GM23338 (cell line): Measurements from ENCODE around the gene RNF44.
A peak's percentile ranks its signal among the peaks of the same experiment; 100 is the strongest.

Source experiments
- CREB1 ChIP-seq: fragments of 250-450 bp; sonication (Bioruptor Pico); IDR thresholded peaks from 2 replicates; pipeline ENCODE4 v1.5.0; 2020; ENCODE audit warnings: low read depth, mild to moderate bottlenecking, moderate library complexity
- EZH2 ChIP-seq: fragments of 200-600 bp; sonication (generic); IDR thresholded peaks from one replicate; pipeline ENCODE4 v1.8.0; 2017; ENCODE audit warnings: antibody characterized with exemption, mild to moderate bottlenecking, low read depth; ENCODE audit not compliant: unreplicated experiment
- EZH2phosphoT487 ChIP-seq: fragments of 200-600 bp; sonication (generic); IDR thresholded peaks from one replicate; pipeline ENCODE4 v1.8.1; 2018; ENCODE audit warnings: antibody characterized with exemption; ENCODE audit not compliant: unreplicated experiment
- JUNB ChIP-seq: IDR thresholded peaks from one replicate; pipeline ENCODE4 v1.6.1; 2016; ENCODE audit warnings: antibody characterized with exemption; ENCODE audit not compliant: unreplicated experiment
- NANOG ChIP-seq: IDR thresholded peaks from 2 replicates; pipeline ENCODE4 v1.6.1; 2016; ENCODE audit warnings: antibody characterized with exemption, borderline replicate concordance
- POLR2AphosphoS5 ChIP-seq: IDR thresholded peaks from 2 replicates; pipeline ENCODE4 v1.6.1; 2016; ENCODE audit warnings: antibody characterized with exemption, low read depth
- TF ChIP-seq, protein P1 (sequence below), 2 experiments: fragments of 200-600 bp in 1 of 2; sonication (generic) in 1 of 2; conservative IDR thresholded peaks; 2 replicates each; pipeline versions ENCODE4 v1.5.1 to v1.6.1; 2016 to 2017; ENCODE audit warnings: antibody characterized with exemption in 2 of 2, low read depth in 2 of 2, mild to moderate bottlenecking in 2 of 2, moderate library complexity in 1 of 2
- TF ChIP-seq, protein P2 (sequence below): IDR thresholded peaks from 2 replicates; pipeline ENCODE4 v1.6.1; 2016; ENCODE audit warnings: antibody characterized with exemption
- TF ChIP-seq, protein P3 (sequence below): IDR thresholded peaks from one replicate; pipeline ENCODE4 v1.6.1; 2018; ENCODE audit warnings: antibody characterized with exemption; ENCODE audit not compliant: unreplicated experiment

DNA sequence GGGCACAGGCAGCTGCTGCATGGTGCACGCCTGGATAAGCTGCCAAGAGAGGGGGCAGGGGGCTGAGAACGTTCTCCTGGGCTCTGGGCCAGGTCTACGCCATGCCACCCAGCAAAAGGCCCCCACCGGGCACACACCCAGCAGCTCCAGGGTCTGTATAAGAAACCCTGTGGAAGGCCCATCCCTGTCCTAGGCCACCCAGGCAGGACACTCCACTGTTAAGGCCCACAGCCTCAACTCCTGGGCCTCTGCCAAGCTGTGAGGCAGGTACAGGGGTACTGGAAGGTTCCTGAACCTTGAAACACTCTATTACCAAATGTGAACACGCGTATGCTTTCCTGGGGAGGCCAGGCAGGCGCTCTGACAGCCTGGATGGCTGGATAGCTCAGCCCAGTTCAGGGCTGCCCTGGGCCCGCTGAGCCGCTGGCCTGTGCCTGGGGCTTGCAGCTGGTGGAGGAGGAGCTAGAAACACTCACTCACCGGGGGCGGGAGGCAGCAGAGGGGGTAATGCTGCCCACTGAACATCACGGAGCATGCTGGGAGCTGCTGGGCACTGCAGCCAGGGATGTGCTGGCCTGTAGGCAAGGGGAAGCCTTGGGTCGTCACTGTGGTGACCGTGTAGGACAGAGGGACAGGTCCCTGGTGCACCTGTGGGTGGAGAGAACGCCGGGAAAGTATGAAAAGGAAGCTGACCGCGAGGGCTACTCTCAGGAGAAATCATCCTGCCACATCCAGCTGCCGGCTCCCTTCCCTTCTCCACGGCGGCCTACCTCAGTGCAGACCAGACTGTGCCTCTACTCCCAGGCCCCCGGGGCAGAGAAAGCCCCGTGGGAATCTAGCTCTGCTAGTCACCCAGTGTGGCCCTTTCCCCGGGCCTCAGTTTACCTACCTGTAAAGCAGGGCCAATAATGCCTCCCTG, 6.0 kb downstream of the RNF44 start:
- TF ChIP-seq, protein P1, sequence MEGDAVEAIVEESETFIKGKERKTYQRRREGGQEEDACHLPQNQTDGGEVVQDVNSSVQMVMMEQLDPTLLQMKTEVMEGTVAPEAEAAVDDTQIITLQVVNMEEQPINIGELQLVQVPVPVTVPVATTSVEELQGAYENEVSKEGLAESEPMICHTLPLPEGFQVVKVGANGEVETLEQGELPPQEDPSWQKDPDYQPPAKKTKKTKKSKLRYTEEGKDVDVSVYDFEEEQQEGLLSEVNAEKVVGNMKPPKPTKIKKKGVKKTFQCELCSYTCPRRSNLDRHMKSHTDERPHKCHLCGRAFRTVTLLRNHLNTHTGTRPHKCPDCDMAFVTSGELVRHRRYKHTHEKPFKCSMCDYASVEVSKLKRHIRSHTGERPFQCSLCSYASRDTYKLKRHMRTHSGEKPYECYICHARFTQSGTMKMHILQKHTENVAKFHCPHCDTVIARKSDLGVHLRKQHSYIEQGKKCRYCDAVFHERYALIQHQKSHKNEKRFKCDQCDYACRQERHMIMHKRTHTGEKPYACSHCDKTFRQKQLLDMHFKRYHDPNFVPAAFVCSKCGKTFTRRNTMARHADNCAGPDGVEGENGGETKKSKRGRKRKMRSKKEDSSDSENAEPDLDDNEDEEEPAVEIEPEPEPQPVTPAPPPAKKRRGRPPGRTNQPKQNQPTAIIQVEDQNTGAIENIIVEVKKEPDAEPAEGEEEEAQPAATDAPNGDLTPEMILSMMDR (conservative IDR thresholded peaks at IDR 0.05; ENCODE audit: low read depth in 2 of 2): no peak
- TF ChIP-seq, protein P2, sequence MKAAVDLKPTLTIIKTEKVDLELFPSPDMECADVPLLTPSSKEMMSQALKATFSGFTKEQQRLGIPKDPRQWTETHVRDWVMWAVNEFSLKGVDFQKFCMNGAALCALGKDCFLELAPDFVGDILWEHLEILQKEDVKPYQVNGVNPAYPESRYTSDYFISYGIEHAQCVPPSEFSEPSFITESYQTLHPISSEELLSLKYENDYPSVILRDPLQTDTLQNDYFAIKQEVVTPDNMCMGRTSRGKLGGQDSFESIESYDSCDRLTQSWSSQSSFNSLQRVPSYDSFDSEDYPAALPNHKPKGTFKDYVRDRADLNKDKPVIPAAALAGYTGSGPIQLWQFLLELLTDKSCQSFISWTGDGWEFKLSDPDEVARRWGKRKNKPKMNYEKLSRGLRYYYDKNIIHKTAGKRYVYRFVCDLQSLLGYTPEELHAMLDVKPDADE: no peak
- no peak for TF ChIP-seq EZH2
- no peak for TF ChIP-seq JUNB
- TF ChIP-seq, protein P3, sequence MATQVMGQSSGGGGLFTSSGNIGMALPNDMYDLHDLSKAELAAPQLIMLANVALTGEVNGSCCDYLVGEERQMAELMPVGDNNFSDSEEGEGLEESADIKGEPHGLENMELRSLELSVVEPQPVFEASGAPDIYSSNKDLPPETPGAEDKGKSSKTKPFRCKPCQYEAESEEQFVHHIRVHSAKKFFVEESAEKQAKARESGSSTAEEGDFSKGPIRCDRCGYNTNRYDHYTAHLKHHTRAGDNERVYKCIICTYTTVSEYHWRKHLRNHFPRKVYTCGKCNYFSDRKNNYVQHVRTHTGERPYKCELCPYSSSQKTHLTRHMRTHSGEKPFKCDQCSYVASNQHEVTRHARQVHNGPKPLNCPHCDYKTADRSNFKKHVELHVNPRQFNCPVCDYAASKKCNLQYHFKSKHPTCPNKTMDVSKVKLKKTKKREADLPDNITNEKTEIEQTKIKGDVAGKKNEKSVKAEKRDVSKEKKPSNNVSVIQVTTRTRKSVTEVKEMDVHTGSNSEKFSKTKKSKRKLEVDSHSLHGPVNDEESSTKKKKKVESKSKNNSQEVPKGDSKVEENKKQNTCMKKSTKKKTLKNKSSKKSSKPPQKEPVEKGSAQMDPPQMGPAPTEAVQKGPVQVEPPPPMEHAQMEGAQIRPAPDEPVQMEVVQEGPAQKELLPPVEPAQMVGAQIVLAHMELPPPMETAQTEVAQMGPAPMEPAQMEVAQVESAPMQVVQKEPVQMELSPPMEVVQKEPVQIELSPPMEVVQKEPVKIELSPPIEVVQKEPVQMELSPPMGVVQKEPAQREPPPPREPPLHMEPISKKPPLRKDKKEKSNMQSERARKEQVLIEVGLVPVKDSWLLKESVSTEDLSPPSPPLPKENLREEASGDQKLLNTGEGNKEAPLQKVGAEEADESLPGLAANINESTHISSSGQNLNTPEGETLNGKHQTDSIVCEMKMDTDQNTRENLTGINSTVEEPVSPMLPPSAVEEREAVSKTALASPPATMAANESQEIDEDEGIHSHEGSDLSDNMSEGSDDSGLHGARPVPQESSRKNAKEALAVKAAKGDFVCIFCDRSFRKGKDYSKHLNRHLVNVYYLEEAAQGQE: no peak
- TF ChIP-seq CREB1: no peak
- TF ChIP-seq POLR2AphosphoS5: peak; percentile 32; the same call in 1 of the 2 replicates
- TF ChIP-seq NANOG: no peak
- TF ChIP-seq EZH2phosphoT487: no peak
